SU-DHL-6 (cell line): ENCODE results near the gene KRT71.

Experiments
- EZH2phosphoT487 ChIP-seq: fragments of 200-600 bp; sonication (generic), shearing (Covaris generic); conservative IDR thresholded peaks from 2 replicates; pipeline ENCODE4 v1.6.1; 2018; ENCODE audit warnings: mild to moderate bottlenecking, antibody characterized with exemption, low read length, moderate library complexity, mixed read lengths
- TF ChIP-seq, protein P1 (sequence below): fragments of 200-600 bp; sonication (generic); IDR thresholded peaks from one replicate; pipeline ENCODE4 v1.5.1; 2017; ENCODE audit warnings: antibody characterized with exemption, mild to moderate bottlenecking, low read length, moderate library complexity; ENCODE audit not compliant: insufficient read depth, poor library complexity, severe bottlenecking

DNA sequence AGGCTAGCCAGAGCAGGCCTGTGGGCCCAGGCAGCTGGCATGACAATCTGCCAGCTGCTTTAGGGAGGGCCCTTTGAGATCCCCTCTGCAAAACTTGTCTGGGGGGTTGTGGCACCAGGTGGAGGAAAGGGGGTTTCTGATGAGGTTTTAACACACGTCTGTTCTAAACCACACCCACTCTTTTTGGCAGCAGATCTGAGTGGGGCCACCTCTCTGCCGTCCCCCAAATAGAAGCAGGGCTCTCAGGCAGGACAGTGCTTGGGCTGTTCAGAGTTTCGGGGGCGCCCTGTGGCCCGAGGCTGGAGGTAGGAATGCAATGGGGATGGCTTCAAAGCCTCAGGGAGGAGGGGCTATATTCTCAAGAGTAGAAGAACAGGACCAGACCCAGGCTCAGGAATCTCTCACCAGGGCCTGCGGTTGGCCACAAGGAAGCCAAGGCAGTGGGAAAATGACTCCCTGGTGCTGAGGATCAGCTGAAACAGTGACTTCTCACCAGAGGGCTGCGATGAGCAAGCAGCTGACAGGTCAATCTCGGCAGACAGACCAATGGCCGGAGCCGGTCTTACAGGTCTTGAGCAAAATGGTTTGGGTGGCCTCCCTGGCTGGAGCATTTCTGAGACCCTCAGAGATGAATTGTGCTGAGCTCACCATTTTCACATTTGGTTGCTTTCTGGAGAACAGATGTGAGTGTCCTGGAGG is 31.2 kb downstream of the KRT71 start:
- TF ChIP-seq, protein P1, sequence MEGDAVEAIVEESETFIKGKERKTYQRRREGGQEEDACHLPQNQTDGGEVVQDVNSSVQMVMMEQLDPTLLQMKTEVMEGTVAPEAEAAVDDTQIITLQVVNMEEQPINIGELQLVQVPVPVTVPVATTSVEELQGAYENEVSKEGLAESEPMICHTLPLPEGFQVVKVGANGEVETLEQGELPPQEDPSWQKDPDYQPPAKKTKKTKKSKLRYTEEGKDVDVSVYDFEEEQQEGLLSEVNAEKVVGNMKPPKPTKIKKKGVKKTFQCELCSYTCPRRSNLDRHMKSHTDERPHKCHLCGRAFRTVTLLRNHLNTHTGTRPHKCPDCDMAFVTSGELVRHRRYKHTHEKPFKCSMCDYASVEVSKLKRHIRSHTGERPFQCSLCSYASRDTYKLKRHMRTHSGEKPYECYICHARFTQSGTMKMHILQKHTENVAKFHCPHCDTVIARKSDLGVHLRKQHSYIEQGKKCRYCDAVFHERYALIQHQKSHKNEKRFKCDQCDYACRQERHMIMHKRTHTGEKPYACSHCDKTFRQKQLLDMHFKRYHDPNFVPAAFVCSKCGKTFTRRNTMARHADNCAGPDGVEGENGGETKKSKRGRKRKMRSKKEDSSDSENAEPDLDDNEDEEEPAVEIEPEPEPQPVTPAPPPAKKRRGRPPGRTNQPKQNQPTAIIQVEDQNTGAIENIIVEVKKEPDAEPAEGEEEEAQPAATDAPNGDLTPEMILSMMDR, result no peak
- no peak for TF ChIP-seq EZH2phosphoT487
